Activated CD8-positive, alpha-beta T cell treated with anti-CD3 and anti-CD28 coated beads for 36 hours (primary cell): Measurements from ENCODE around the gene AQP12B. TPM values are rescaled to one million over a fixed set of nuclear protein-coding genes. Genes with fewer than 3 reads are reported as not detected.

ENCODE experiments used
- ATAC-seq: fragments of 200-7000 bp; cut with Tn5 transposase; one replicate; pipeline ENCODE4 v1.10.0; 2021; ENCODE audit warnings: mild to moderate bottlenecking, moderate library complexity
- CTCF ChIA-PET: fragments of 350-600 bp; sonication (Branson Sonifier 250); formaldehyde crosslinking; loops from one replicate; lab custom pipeline; 2021; ENCODE audit warnings: antibody characterized with exemption; lab: Charles Lee
- POLR2A ChIA-PET: fragments of 350-600 bp; sonication (Branson Sonifier 250); formaldehyde crosslinking; loops from one replicate; lab custom pipeline; 2021; ENCODE audit warnings: antibody characterized with exemption; lab: Charles Lee
- DNase-seq: peaks from one replicate; pipeline ENCODE4 v3.0.0-alpha.2; 2020
- H3K27ac Mint-ChIP-seq: one replicate; pipeline ENCODE4 v1.8.0; 2021; ENCODE audit warnings: mild to moderate bottlenecking, mixed read lengths
- H3K27me3 Mint-ChIP-seq: one replicate; pipeline ENCODE4 v1.8.0; 2021; ENCODE audit warnings: mixed read lengths
- H3K36me3 Mint-ChIP-seq: one replicate; pipeline ENCODE4 v1.8.0; 2021; ENCODE audit warnings: low read depth, mixed read lengths
- H3K4me1 Mint-ChIP-seq: one replicate; pipeline ENCODE4 v1.8.0; 2021; ENCODE audit warnings: low read depth, mixed read lengths
- H3K4me3 Mint-ChIP-seq: one replicate; pipeline ENCODE4 v1.8.0; 2021; ENCODE audit warnings: mild to moderate bottlenecking, moderate library complexity, mixed read lengths
- H3K9me3 Mint-ChIP-seq: one replicate; pipeline ENCODE4 v1.8.0; 2021; ENCODE audit warnings: mixed read lengths
- intact Hi-C: fragments of 100-400 bp; cut with micrococcal nuclease; formaldehyde crosslinking; loops from one replicate; pipeline ENCODE4 v1.10.0; 2022
- total RNA-seq, 2 experiments: library from RNA; stranded (reverse); gene quantifications; one replicate each; pipeline ENCODE4 v1.2.3, GENCODE V29; 2021
- TF ChIP-seq, protein P1 (sequence below): fragments of 200-600 bp; IDR thresholded peaks from one replicate; pipeline ENCODE4 v1.8.0; 2022; ENCODE audit warnings: antibody characterized with exemption, mild to moderate bottlenecking

Gene AQP12B
- total RNA-seq, 2 experiments from 2014 or later = not detected

DNA sequence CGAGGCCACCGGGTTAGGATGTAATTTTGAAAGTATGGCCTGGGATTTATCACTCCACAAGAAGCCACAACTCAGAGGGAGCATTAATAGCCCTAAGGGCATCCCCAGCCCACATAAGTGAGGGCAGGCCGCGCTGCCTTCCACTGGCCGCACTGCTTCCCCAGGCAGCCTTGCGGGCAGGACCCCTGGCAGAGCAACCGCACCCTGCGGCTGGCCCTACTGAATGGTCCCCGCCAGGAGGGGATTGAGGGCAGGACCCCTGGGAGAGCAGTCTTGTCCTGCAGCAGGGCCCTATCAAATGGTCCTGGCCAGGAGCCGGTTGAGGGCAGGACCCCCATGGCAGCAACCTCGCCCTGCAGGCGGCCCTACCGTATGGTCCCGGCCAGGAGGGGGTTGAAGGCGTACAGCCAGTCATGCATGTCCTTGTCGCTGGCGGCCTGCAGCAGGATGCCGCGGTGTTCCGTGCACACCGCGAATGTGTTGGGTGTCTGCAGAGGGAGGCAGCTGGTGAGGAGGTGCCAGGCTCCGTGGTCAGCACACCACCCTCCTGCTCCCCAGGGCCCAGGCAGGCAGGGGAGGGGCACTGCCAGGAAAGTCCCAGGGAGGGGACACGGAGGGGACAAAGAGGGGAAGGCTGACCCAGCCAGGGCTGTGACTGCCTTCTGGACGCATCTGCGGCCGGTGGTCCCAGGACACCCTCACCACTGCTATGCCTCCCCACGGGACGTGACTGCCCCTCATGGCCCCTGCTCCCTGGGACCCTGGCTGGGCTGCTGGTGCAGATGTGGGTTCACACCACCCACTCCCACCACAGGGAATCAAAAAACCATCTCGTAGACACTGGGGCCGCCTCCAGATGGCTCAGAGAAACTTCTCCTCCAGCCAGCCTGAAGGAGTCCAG is 35.2 kb upstream of the AQP12B start:
- Mint-ChIP-seq H3K36me3 (no peaks in the 10 kb centered on the region), H3K4me1 (no peaks in the 10 kb centered on the region), H3K9me3 (no peaks in the 10 kb centered on the region), H3K27me3 (no peaks in the 10 kb centered on the region), H3K27ac (no peak overlapping the region), H3K4me3 (no peak overlapping the region)
- POLR2A ChIA-PET = no interaction called here
- intact Hi-C loops = no loop called here
- CTCF ChIA-PET = no interaction called here
- ATAC-seq (no peak), DNase-seq (no peak)
- TF ChIP-seq, protein P1, sequence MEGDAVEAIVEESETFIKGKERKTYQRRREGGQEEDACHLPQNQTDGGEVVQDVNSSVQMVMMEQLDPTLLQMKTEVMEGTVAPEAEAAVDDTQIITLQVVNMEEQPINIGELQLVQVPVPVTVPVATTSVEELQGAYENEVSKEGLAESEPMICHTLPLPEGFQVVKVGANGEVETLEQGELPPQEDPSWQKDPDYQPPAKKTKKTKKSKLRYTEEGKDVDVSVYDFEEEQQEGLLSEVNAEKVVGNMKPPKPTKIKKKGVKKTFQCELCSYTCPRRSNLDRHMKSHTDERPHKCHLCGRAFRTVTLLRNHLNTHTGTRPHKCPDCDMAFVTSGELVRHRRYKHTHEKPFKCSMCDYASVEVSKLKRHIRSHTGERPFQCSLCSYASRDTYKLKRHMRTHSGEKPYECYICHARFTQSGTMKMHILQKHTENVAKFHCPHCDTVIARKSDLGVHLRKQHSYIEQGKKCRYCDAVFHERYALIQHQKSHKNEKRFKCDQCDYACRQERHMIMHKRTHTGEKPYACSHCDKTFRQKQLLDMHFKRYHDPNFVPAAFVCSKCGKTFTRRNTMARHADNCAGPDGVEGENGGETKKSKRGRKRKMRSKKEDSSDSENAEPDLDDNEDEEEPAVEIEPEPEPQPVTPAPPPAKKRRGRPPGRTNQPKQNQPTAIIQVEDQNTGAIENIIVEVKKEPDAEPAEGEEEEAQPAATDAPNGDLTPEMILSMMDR = no peak

DNA sequence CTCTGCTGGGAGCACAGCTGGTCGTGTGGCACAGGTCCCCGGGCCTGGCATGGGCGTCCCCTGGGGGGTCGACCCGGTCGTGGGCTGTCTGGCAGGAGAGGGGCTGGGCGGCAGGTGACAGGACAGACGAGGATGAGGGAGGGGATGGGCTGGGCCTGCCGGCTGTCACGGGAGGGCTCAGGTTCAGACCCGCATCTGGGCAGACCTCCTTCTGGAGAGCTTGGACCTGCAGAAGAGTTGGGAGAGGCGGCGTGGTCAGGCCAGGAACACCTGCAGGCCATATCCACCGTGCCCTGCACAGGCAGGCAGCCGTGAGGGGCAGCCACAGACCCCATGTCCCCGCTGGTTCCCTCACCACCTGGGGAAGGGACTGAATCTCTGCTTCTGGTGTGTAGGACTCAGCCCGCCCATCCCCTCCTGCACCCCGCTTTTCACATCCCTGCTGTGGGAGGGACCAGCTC is 34.5 kb upstream of the AQP12B start:
- intact Hi-C loops = no loop called here
- Mint-ChIP-seq H3K4me3 (no peak overlapping the region), H3K27me3 (no peaks in the 10 kb centered on the region), H3K4me1 (no peaks in the 10 kb centered on the region), H3K27ac (no peak overlapping the region), H3K36me3 (no peaks in the 10 kb centered on the region), H3K9me3 (no peaks in the 10 kb centered on the region)
- ChIA-PET POLR2A (no interaction called here), CTCF (no interaction called here)
- TF ChIP-seq, protein P1 = no peak
- ATAC-seq (no peak), DNase-seq (no peak)

DNA sequence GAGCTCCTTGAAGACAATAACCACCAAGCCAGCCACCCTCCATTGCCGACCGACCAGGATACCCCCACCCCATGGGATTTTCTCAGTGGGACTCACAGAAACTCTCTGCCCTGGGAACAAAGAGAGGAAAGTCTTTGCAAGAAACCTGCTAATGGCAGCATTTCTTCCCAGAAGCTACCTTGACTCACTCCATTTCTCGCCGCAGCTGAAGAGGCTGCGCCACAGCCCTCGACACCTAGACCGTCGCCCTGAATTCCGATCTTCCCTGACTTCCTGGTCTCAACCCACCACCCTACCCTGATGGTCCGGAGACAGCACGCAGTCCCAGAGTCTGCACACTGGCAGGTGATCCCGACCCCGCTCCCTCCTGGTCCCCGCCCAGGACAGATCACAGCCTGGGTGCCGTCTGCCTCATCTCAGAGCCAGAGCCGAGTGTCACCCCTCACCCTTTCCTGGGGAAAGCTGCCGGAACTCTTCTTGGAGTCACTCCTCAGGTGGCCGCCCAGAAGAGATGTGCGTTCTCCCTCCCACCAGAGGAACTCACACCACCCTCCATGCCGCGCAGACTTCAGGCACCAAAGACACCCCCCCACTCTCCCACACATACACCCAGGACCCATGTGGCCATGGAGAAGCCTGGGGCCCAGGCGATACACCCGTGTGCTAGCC is 33.6 kb upstream of the AQP12B start:
- no peak for DNase-seq
- ChIA-PET POLR2A (interaction anchor here (1.0 kb wide), 1 partner anchor 131 kb away, joined by 3 read pairs; no protein-coding TSS in a partner anchor), CTCF (no interaction called here)
- no peaks in the 10 kb centered on the region for H3K9me3 Mint-ChIP-seq
- ATAC-seq = no peak
- intact Hi-C loops = no loop called here
- H3K4me1 Mint-ChIP-seq = no peaks in the 10 kb centered on the region
- no peaks in the 10 kb centered on the region for H3K27me3 Mint-ChIP-seq
- H3K4me3 Mint-ChIP-seq = no peak overlapping the region
- no peaks in the 10 kb centered on the region for H3K36me3 Mint-ChIP-seq
- TF ChIP-seq, protein P1 = no peak
- no peak overlapping the region for H3K27ac Mint-ChIP-seq

DNA sequence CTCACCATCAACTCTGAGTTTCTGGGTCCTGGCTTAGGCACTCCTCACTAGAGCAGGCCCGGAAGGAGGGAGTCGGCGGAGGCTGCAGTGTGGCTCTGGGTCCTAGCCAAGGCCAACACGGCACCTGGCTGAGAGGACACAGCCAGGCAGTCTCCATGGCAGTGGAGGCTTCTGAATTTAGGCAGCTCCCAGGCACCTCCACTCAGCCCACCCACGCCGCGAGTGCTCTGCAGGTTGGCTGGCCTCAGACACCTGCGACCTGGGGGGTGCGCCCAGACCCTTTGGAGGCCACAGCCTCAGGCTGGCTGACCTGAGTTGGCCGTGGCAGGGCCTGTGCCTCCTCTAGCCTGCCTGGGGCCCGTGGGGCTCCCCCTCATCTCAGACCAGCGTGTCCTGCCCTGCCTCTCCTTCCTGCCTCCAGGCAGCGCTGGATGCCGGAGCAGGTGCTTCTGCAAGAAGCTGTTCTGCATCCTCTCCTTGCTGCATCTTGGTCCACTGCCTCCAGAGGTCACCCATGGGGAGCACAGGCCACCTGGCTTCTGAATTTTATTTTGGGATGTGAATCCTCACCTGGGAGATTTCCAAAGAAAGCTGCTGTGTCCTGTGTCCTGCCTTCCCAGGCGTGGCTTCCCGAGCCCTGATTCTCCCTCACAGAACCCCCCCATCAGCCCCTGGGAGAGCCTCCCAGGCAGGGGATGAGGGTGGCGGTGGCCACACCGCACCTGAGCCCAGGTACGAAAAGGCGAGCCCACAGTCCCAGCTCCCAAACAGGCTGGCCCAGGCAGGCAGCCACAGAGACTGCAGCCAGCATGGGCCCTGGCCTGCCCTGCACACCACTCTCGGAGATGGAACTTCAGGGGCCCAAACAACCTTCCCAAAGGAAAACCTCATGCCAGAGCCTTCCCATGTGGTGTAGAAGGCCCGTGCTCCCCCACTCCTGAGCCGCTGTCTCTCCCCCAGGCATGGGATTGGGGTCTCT is 32.4 kb upstream of the AQP12B start:
- H3K4me1 Mint-ChIP-seq = no peaks in the 10 kb centered on the region
- H3K27me3 Mint-ChIP-seq = no peaks in the 10 kb centered on the region
- no peaks in the 10 kb centered on the region for H3K9me3 Mint-ChIP-seq
- TF ChIP-seq, protein P1 = no peak
- ChIA-PET CTCF (no interaction called here), POLR2A (interaction anchor here (1.0 kb wide), 1 partner anchor 129 kb away, joined by 3 read pairs; no protein-coding TSS in a partner anchor)
- no peak overlapping the region for H3K4me3 Mint-ChIP-seq
- DNase-seq (no peak), ATAC-seq (no peak)
- no peaks in the 10 kb centered on the region for H3K36me3 Mint-ChIP-seq
- no peak overlapping the region for H3K27ac Mint-ChIP-seq
- intact Hi-C loops = no loop called here
